ENCODE measurements around the gene LMX1A. TPM values are rescaled to one million over a fixed set of nuclear protein-coding genes. Genes with fewer than 3 reads are reported as not detected.

LMX1A gene
- total and polyA plus RNA-seq, 2 of the 13 experiments (the other 11 are each of a cell fraction or from before 2014, with no cell fraction given), result 0.07 TPM; not detected in 1

- WGBS (ENCODE audit: low lambda C conversion rate), result 8% methylated on average over 5 of the region's 5 CpGs
- Histone ChIP-seq H3K27me3 (ENCODE audit: control insufficient read depth in 1 of 2, insufficient read depth in 2 of 2, low read length in 2 of 2) (no peaks in the 10 kb centered on the region; a peak in 1 of 5 replicates), H3K36me3 (replicated peaks in 1 of 2; ENCODE audit: control insufficient read depth in 1 of 2, insufficient read depth in 2 of 2, low read length in 2 of 2) (no peaks in the 10 kb centered on the region), H2AFZ (ENCODE audit: low read length) (no peak overlapping the region), H3K27ac (ENCODE audit: extremely low read length, insufficient read depth, low read length) (no peak overlapping the region), H3K4me1 (ENCODE audit: insufficient read depth, low read length) (no peaks in the 10 kb centered on the region), H3K79me2 (ENCODE audit: insufficient read depth, low read length) (no peaks in the 10 kb centered on the region), H3K9ac (ENCODE audit: insufficient read depth, low read depth, low read length) (no peak overlapping the region), H3K4me3 (replicated peaks in 1 of 3; ENCODE audit: insufficient read depth in 1 of 3, low read depth in 2 of 3, low read length in 3 of 3) (no peak overlapping the region), H3K4me2 (ENCODE audit: low read depth, low read length) (no peak overlapping the region), H4K20me1 (ENCODE audit: insufficient read depth, low read length) (no peaks in the 10 kb centered on the region), H3K9me3 (ENCODE audit: low read length) (no peaks in the 10 kb centered on the region)
- BruUV-seq (replicated peaks), result no TSS peak
- intact Hi-C loops (cut with micrococcal nuclease; ENCODE audit: unreplicated experiment), result no loop called here
- no peak for TF ChIP-seq MYPOP (CRISPR knock-in tag; IDR thresholded peaks at IDR 0.05)
- TF ChIP-seq SPEN (CRISPR knock-in tag; IDR thresholded peaks at IDR 0.05; ENCODE audit: low read depth), result no peak
- TF ChIP-seq PAF1 (CRISPR knock-in tag; IDR thresholded peaks at IDR 0.05), result no peak
- no peak for TF ChIP-seq ARNT2 (CRISPR knock-in tag; IDR thresholded peaks at IDR 0.05; ENCODE audit: low read depth)
- TF ChIP-seq MAFK (conservative IDR thresholded peaks at IDR 0.05 in 1 of 2, IDR thresholded peaks at IDR 0.05 in 1 of 2; ENCODE audit: low read length in 2 of 2), result no peak
- no peak for TF ChIP-seq SP4 (CRISPR knock-in tag; IDR thresholded peaks at IDR 0.05)
- TF ChIP-seq GZF1 (CRISPR knock-in tag; IDR thresholded peaks at IDR 0.05), result no peak
- no peak for TF ChIP-seq GLMP (CRISPR knock-in tag; IDR thresholded peaks at IDR 0.05; ENCODE audit: borderline replicate concordance)
- TF ChIP-seq U2AF1 (optimal IDR thresholded peaks at IDR 0.05; ENCODE audit: low read depth, low read length), result no peak
- no peak for TF ChIP-seq MTA1 (CRISPR knock-in tag; IDR thresholded peaks at IDR 0.05; ENCODE audit: borderline replicate concordance)
- TF ChIP-seq ZNF772 (CRISPR knock-in tag; IDR thresholded peaks at IDR 0.05), result no peak
- TF ChIP-seq CREB1 (IDR thresholded peaks at IDR 0.05), result no peak
- TF ChIP-seq CREB1 (CRISPR knock-in tag; IDR thresholded peaks at IDR 0.05), result no peak
- TF ChIP-seq ZFY (CRISPR knock-in tag; IDR thresholded peaks at IDR 0.05), result no peak
- no peak for TF ChIP-seq FLYWCH1 (CRISPR knock-in tag; IDR thresholded peaks at IDR 0.05)
- no peak for TF ChIP-seq DZIP1 (CRISPR knock-in tag; IDR thresholded peaks at IDR 0.05)
- TF ChIP-seq ZNF354B (CRISPR knock-in tag; IDR thresholded peaks at IDR 0.05), result no peak
- ATAC-seq, result no peak
- no peak for DNase-seq (ENCODE audit: low spot score)
- ChIA-PET POLR2A (no interaction called here), CTCF (ENCODE audit: low intra/inter-chr PET ratio, low total read pairs) (no interaction called here)
- FAIRE-seq, result no peak
- in situ Hi-C loops (cut with HindIII; ENCODE audit: extremely low pct_ligation_motif_present, low pct_unique_long_range_greater_than_20kb), result no loop called here
Observed at GRCh38 chr1:165383599-165384405, 27.3 kb upstream of the LMX1A start.
